ENCODE results near the gene TMEM181. TPM values are rescaled to one million over a fixed set of nuclear protein-coding genes. Genes with fewer than 3 reads are reported as not detected.

The TMEM181 gene
- total RNA-seq, 4 donors from 2014 or later: 16.7 to 28.1 (median 21.2) TPM

DNA sequence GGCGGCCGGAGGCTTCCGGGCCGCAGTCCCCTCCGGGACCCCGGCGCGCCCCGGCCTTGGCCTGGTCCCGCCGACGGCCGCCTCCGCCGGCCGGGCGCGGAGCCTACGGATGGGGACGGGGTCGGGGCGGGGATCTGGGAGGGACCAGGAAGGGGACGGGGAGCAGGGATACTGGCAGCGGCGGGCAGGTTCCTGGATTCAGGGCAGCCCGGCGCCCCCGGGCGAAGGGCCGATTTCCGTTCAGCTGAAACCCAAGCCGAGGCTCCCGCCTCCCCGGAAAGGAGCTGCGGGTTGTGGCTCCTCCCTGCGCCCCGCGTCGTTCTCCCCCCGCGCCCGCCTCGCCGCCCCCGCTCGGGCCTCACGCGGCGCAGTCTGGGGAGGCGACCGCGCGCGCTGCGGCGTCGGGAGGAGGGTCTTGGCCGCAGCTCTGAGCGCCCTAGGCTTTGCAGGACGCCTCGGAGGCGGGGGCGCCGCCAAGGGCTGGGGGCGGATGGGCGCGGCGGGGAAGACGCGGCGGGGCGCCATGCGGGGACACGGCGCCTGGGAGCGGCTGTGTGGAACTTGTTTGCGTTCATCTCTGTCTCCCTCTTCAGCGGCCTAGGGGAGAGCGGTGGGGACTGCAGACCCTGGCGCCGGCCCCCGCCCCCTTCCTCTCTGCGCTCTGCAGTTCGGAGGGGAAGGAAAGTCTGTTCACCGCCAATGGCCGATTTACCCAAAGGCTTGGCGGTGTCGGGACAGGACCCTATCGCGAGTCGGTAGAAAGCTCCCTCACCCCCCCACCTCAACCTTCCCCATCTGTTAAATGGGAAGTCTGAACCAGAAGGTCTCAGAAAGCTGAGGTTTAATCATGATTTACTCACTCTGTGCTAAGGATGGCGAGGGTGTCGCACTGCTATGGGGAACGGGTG, 22.7 kb upstream of the TMEM181 start:
- no peaks in the 10 kb centered on the region for H3K27me3 ChIP-seq
- peak; percentile 25 to 44 for DNase-seq
- peaks cover 5 to 10% of the 10 kb centered on the region in 2 donors for H3K4me1 ChIP-seq
- WGBS, 2 donors: 7 to 8% methylated on average over 27 to 50 of the region's 94 CpGs
- peak overlapping the region in 1 of 3 donors; percentile 59 for H3K4me3 ChIP-seq (replicated peaks in 1 of 3)
- intact Hi-C loops (cut with DNase I): no loop called here
- TF ChIP-seq POLR2A (IDR thresholded peaks at IDR 0.05) (no peak), CTCF (IDR thresholded peaks at IDR 0.05) (no peak)
- H3K27ac ChIP-seq: no peak overlapping the region
- no peaks in the 10 kb centered on the region for H3K9me3 ChIP-seq
- no peaks in the 10 kb centered on the region for H3K36me3 ChIP-seq

DNA sequence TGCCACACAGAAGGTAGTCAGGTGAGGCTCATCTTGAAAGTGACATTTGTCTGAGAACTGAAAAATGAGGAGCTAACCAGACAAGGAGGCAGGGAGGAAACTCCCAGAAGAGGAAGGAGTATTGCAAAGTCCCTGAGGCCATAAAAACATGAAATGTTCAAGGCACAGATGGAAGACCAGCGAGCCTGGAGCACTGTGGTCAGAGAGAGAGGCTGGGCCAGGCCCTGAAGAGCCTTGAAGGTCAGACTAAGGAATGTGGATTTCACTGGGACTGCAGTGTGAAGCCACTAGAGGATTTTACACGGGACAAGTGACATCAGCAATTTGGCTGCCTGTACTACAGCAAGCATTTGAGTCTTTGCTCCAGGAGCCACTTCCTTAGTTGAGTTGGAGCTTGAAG, 21.1 kb upstream of the TMEM181 start:
- intact Hi-C loops (cut with DNase I): no loop called here
- Histone ChIP-seq H3K27me3 (no peaks in the 10 kb centered on the region), H3K36me3 (no peaks in the 10 kb centered on the region), H3K4me1 (peaks cover 5 to 10% of the 10 kb centered on the region in 2 donors), H3K9me3 (no peaks in the 10 kb centered on the region), H3K4me3 (replicated peaks in 1 of 3) (no peak overlapping the region), H3K27ac (no peak overlapping the region)
- no peak for DNase-seq
- 51 to 64% methylated on average over 2 of the region's 2 CpGs for WGBS, 2 donors
- TF ChIP-seq CTCF (IDR thresholded peaks at IDR 0.05) (no peak), POLR2A (IDR thresholded peaks at IDR 0.05) (no peak)

GRCh38 chr6:158539413-158539812, 20.5 kb upstream of the TMEM181 start:
- 85 to 92% methylated on average over 7 of the region's 7 CpGs for WGBS, 2 donors
- peaks cover 5 to 10% of the 10 kb centered on the region in 2 donors for H3K4me1 ChIP-seq
- H3K9me3 ChIP-seq: no peaks in the 10 kb centered on the region
- H3K27me3 ChIP-seq: no peaks in the 10 kb centered on the region
- intact Hi-C loops (cut with DNase I): no loop called here
- no peak overlapping the region for H3K4me3 ChIP-seq (replicated peaks in 1 of 3)
- no peak for DNase-seq
- TF ChIP-seq POLR2A (IDR thresholded peaks at IDR 0.05): no peak
- TF ChIP-seq CTCF (IDR thresholded peaks at IDR 0.05): no peak
- no peaks in the 10 kb centered on the region for H3K36me3 ChIP-seq
- H3K27ac ChIP-seq: no peak overlapping the region

- H3K9me3 ChIP-seq: no peaks in the 10 kb centered on the region
- H3K27ac ChIP-seq: no peak overlapping the region
- TF ChIP-seq CTCF (IDR thresholded peaks at IDR 0.05) (no peak), POLR2A (IDR thresholded peaks at IDR 0.05) (no peak)
- no peak overlapping the region for H3K4me3 ChIP-seq (replicated peaks in 1 of 3)
- WGBS, 2 donors: 90% methylated on average over 6 of the region's 6 CpGs
- H3K27me3 ChIP-seq: no peaks in the 10 kb centered on the region
- no peak for DNase-seq
- no peaks in the 10 kb centered on the region for H3K36me3 ChIP-seq
- intact Hi-C loops (cut with DNase I): no loop called here
- peaks cover 5 to 10% of the 10 kb centered on the region in 2 donors for H3K4me1 ChIP-seq
Measured at GRCh38 chr6:158539881-158540280, 20.0 kb upstream of the TMEM181 start.

DNA sequence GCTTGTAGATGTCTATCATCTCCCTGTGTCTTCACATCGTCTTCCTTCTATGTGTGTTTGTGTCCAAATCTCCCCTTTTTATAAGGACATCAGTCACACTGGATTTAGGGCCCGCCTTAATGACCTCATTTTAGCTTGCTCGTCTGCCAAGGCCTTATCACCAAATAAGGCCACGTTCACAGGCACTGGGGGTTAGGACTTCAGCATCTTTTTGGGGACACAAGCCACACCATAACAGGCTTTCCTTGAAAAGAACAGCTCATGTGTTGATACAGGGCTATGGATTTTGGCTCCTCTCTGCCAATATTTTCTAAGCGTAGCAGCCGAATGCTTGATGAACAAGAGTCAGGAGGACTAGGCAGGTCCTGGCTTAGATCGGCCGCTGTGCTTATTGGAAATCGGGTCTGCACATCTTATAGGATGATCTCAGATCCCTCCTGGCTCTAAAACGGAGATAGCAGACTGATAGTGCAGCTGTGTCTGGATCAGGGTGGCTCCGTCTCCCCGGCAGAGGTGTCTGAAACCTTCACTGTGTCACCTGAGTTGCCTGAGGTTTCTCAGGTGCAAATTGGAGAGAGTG, 16.2 kb upstream of the TMEM181 start:
- TF ChIP-seq POLR2A (IDR thresholded peaks at IDR 0.05) (no peak), CTCF (IDR thresholded peaks at IDR 0.05) (no peak)
- H3K4me3 ChIP-seq (replicated peaks in 1 of 3): no peak overlapping the region
- H3K27me3 ChIP-seq: no peaks in the 10 kb centered on the region
- no peak for DNase-seq
- H3K36me3 ChIP-seq: no peaks in the 10 kb centered on the region
- H3K27ac ChIP-seq: no peak overlapping the region
- intact Hi-C loops (cut with DNase I): no loop called here
- 86% methylated on average over 12 of the region's 12 CpGs for WGBS, 2 donors
- H3K4me1 ChIP-seq: no peaks in the 10 kb centered on the region
- H3K9me3 ChIP-seq: no peaks in the 10 kb centered on the region
